ENCODE data around the gene SKI. TPM values are rescaled to one million over a fixed set of nuclear protein-coding genes. Genes with fewer than 3 reads are reported as not detected.
A peak's percentile ranks its signal among the peaks of the same experiment; 100 is the strongest.

The SKI gene
- total and polyA plus RNA-seq, 2 of the 4 experiments (the other 2 are of a cell fraction), result 2.3 to 20.1 TPM

DNA sequence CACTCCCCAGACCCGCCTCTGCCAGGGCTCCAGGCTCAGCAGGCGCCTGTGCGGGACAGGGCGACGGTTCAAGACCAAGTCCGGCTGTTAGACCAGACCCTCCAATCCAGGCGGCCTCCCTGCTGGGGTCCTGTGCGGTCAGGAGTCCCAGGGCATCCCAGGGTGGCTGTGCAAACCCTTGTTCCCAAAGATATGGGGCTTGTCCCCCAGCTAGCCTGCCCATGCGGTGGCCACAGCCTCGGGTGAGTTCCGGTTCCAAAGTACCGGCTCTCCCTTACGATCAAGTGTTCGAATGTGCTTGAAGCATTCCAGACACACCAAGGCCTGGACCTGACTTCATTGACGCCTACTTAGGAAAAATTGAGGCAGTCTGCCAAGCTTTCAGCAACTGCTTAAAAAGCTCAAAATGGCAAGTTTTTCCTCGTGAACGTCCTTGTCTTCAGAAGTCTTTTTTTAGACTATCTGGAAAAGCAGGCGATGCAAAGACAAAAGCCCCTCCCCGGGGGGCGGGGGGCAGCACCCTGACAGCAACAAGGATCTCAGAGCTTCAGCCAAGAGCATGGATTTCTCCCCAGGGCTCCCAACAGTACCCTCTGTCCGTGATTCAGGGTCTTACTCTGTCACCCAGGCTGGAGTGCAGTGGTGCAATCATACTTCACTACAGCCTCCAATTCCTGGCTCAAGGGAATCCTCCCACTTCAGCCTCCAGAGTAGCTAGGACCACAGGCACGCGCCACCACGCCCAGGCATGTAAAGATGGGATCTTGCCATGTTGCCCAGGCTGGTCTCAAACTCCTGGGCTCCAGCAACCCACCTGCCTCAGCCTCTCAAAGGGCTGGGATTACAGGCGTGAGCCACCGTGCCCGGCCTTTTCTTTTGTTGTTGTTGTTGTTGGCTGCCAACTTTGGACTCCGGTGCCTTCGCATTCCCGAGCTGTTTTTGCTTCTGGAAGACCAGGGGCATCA, 35.8 kb upstream of the SKI start:
- peak overlapping the region; percentile 46; the same call in 1 of the 2 replicates for H3K14ac ChIP-seq (replicated peaks; ENCODE audit: low read depth, low read length)
- peaks cover 9 to 50% of the 10 kb centered on the region in 2 experiments for H3K79me1 ChIP-seq (ENCODE audit: low read depth in 1 of 2, low read length in 2 of 2)
- peak overlapping the region; percentile 79 for H2AK9ac ChIP-seq (replicated peaks; ENCODE audit: low read depth, low read length, poor library complexity)
- DNase-seq, result peak; percentile 70
- no peaks in the 10 kb centered on the region for H3K27me3 ChIP-seq (ENCODE audit: control insufficient read depth, insufficient read depth, low read length)
- H3K4me3 ChIP-seq (ENCODE audit: insufficient read depth, low read depth, low read length), result no peak overlapping the region
- TF ChIP-seq CEBPB (IDR thresholded peaks at IDR 0.05; ENCODE audit: low read depth, low read length) (peak; percentile 34; the same call in 1 of the 2 replicates), POLR2A (IDR thresholded peaks at IDR 0.05; ENCODE audit: low read depth, low read length) (no peak)
- TF ChIP-seq, protein P1, sequence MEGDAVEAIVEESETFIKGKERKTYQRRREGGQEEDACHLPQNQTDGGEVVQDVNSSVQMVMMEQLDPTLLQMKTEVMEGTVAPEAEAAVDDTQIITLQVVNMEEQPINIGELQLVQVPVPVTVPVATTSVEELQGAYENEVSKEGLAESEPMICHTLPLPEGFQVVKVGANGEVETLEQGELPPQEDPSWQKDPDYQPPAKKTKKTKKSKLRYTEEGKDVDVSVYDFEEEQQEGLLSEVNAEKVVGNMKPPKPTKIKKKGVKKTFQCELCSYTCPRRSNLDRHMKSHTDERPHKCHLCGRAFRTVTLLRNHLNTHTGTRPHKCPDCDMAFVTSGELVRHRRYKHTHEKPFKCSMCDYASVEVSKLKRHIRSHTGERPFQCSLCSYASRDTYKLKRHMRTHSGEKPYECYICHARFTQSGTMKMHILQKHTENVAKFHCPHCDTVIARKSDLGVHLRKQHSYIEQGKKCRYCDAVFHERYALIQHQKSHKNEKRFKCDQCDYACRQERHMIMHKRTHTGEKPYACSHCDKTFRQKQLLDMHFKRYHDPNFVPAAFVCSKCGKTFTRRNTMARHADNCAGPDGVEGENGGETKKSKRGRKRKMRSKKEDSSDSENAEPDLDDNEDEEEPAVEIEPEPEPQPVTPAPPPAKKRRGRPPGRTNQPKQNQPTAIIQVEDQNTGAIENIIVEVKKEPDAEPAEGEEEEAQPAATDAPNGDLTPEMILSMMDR (conservative IDR thresholded peaks at IDR 0.05; ENCODE audit: low read depth, low read length), result no peak
- 0 out of 2 replicates have a peak, but pooled peaks cover 2% of the 10 kb centered on the region for H3K9me1 ChIP-seq (ENCODE audit: insufficient read depth, low read length)
- H2BK120ac ChIP-seq (ENCODE audit: low read depth, low read length), result no peak overlapping the region
- H3K9ac ChIP-seq (ENCODE audit: low read depth, low read length), result peak overlapping the region; percentile 8; the same call in 1 of the 2 replicates
- peak overlapping the region; percentile 44 for H2AFZ ChIP-seq (replicated peaks; ENCODE audit: low read length, poor library complexity)
- H3K4ac ChIP-seq (ENCODE audit: low read depth, low read length), result peak overlapping the region; percentile 35; the same call in 1 of the 2 replicates
- no peak overlapping the region for H2BK20ac ChIP-seq (ENCODE audit: low read depth, low read length)
- ChIA-PET POLR2A (ENCODE audit: unreplicated experiment) (interaction anchor here (0.6 kb wide), 1 partner anchor 115 kb away, joined by 6 read pairs; no protein-coding TSS in a partner anchor), CTCF (interaction anchor here (0.7 to 0.8 kb wide), 3 partner anchors 18 to 189 kb away, joined by 3 to 4 read pairs (median 3); no protein-coding TSS in a partner anchor)
- dilution Hi-C loops (cut with HindIII; ENCODE audit: low sequenced_read_pairs, unreplicated experiment) (no loop called here), in situ Hi-C loops (cut with MboI; ENCODE audit: low sequenced_read_pairs) (loop anchor here (5.0 to 25.0 kb wide), 2 partner anchors 180 to 345 kb away; partner anchors contain the start of genes HES5 and PANK4), intact Hi-C loops (cut with micrococcal nuclease) (no loop called here)
- 40% methylated on average over 19 of the region's 30 CpGs; no CpG with 5 or more reads in 1 of the 2 experiments for WGBS, 2 experiments (ENCODE audit: extremely low coverage in 2 of 2, insufficient read length in 1 of 2)
- H2BK15ac ChIP-seq (ENCODE audit: low read depth, low read length), result no peak overlapping the region
- H3K36me3 ChIP-seq (ENCODE audit: control insufficient read depth, insufficient read depth, low read length), result no peaks in the 10 kb centered on the region; the same call in 1 of the 2 replicates
- H3K18ac ChIP-seq (ENCODE audit: low read depth, low read length), result no peak overlapping the region
- no peak overlapping the region for H4K8ac ChIP-seq (ENCODE audit: low read depth in 2 of 2, low read length in 2 of 2)
- H2BK5ac ChIP-seq (ENCODE audit: low read depth, low read length, poor library complexity, severe bottlenecking), result no peak overlapping the region
- ATAC-seq (ENCODE audit: low read depth), result no peak
- peak overlapping the region; percentile 15 for H3K27ac ChIP-seq (ENCODE audit: insufficient read depth, low read length)
- H3K4me2 ChIP-seq (ENCODE audit: low read depth, low read length), result peak overlapping the region; percentile 48; the same call in 1 of the 2 replicates
- H4K5ac ChIP-seq (ENCODE audit: low read depth, low read length), result no peak overlapping the region
- no peaks in the 10 kb centered on the region for H3K9me3 ChIP-seq (ENCODE audit: control insufficient read depth, insufficient read depth, low read length)
- H2AK5ac ChIP-seq (ENCODE audit: low read depth, low read length), result peak overlapping the region; percentile 5
- peaks cover 34% of the 10 kb centered on the region for H3K4me1 ChIP-seq (ENCODE audit: control insufficient read depth, insufficient read depth, low read length)
- 0 out of 2 replicates have a peak, but pooled peaks cover 12% of the 10 kb centered on the region for H4K20me1 ChIP-seq (ENCODE audit: insufficient read depth, low read length)
- BruUV-seq (replicated peaks), result no TSS peak
- 0 out of 2 replicates have a peak overlapping the region, but pooled peaks have one; percentile 79 for H3K23ac ChIP-seq (ENCODE audit: low read depth, low read length)
- peak overlapping the region; percentile 27; the same call in 1 of the 2 replicates for H4K91ac ChIP-seq (ENCODE audit: insufficient read depth, low read depth, low read length)
- H3K56ac ChIP-seq (ENCODE audit: extremely low read depth, insufficient read depth, low read length), result no peak overlapping the region
